Activated CD8-positive, alpha-beta memory T cell treated with anti-CD3 and anti-CD28 coated beads, Interleukin-2, amount 10 ng/mL, durations not matched to agents 7 days and 5 days (primary cell): ENCODE results near the gene ADAM12. TPM values are rescaled to one million over a fixed set of nuclear protein-coding genes. Genes with fewer than 3 reads are reported as not detected.
"Not testable (repeated sequence)": the region's sequence is repeated elsewhere in the genome, so short reads cannot be mapped to it uniquely, and the experiment has no call there.

ENCODE experiments used
- ATAC-seq: fragments of 150-1000 bp; cut with Tn5 transposase; one replicate; pipeline ENCODE4 v1.10.0; 2021; ENCODE audit warnings: moderate library complexity
- CTCF ChIA-PET: fragments of 350-600 bp; sonication (Branson Sonifier 250); formaldehyde crosslinking; loops from one replicate; lab custom pipeline; 2021; ENCODE audit warnings: antibody characterized with exemption; lab: Charles Lee
- DNase-seq: peaks from one replicate; pipeline ENCODE4 v3.0.0-alpha.2; 2020
- H3K27ac Mint-ChIP-seq: one replicate; pipeline ENCODE4 v1.8.0; 2021; ENCODE audit warnings: mild to moderate bottlenecking, mixed read lengths
- H3K27me3 Mint-ChIP-seq: one replicate; pipeline ENCODE4 v1.8.0; 2021; ENCODE audit warnings: mixed read lengths
- H3K36me3 Mint-ChIP-seq: one replicate; pipeline ENCODE4 v1.8.0; 2021; ENCODE audit warnings: mild to moderate bottlenecking, mixed read lengths
- H3K4me1 Mint-ChIP-seq: one replicate; pipeline ENCODE4 v1.8.0; 2021; ENCODE audit warnings: mixed read lengths
- H3K4me3 Mint-ChIP-seq: one replicate; pipeline ENCODE4 v1.8.0; 2021; ENCODE audit warnings: mild to moderate bottlenecking, moderate library complexity, mixed read lengths
- H3K9me3 Mint-ChIP-seq: one replicate; pipeline ENCODE4 v1.8.0; 2022; ENCODE audit warnings: low read depth, mixed read lengths
- total RNA-seq, 2 experiments: library from RNA; stranded (reverse); gene quantifications; one replicate each; pipeline ENCODE4 v1.2.3, GENCODE V29; 2021

The ADAM12 gene
- total RNA-seq, 2 experiments from 2014 or later, result 0.67 TPM; not detected in 1

DNA sequence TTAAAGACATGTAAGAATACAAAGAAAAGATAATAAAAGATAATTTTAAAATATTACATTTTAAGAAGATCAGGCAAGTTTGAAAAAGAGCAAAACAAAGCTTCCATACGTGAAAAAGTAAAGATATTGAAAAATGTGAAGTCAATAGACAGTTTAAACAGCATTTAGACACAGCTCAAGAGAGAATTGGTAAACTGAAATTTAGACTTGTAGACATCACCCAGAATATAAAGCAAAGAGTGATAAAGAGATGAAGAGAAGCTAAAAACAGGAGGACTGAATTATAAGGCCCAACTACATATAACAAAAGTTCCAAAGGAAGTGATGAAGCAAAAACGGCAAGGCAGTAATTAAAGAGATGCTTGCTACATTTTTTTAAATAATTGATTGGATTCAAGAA, 13.8 kb downstream of the ADAM12 start:
- H3K9me3 Mint-ChIP-seq, result peaks cover 4% of the 10 kb centered on the region
- H3K4me3 Mint-ChIP-seq, result no peak overlapping the region
- no peaks in the 10 kb centered on the region for H3K36me3 Mint-ChIP-seq
- no peaks in the 10 kb centered on the region for H3K4me1 Mint-ChIP-seq
- no peaks in the 10 kb centered on the region for H3K27me3 Mint-ChIP-seq
- CTCF ChIA-PET, result no interaction called here
- DNase-seq (no peak), ATAC-seq (no peak)
- no peak overlapping the region for H3K27ac Mint-ChIP-seq

DNA sequence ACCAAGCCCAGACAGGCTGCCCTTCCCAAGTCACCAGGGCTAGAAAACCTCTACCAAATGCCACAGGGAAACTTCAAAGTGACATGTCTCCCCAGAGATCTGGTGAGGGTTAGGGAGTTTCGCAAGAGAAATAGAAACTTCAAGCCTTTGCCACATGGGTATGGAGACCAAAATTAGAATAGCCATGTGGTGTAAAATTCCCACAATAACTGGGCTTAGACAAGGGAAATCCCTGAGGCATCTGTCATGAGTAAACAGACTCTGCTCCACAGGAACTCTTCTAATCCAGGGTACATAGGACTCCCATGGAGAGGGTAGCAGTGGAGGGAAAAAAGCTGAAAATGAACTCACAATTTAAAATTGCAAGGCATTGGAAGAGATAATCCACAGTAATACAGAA, 14.3 kb downstream of the ADAM12 start:
- CTCF ChIA-PET, result no interaction called here
- no peaks in the 10 kb centered on the region for H3K4me1 Mint-ChIP-seq

DNA sequence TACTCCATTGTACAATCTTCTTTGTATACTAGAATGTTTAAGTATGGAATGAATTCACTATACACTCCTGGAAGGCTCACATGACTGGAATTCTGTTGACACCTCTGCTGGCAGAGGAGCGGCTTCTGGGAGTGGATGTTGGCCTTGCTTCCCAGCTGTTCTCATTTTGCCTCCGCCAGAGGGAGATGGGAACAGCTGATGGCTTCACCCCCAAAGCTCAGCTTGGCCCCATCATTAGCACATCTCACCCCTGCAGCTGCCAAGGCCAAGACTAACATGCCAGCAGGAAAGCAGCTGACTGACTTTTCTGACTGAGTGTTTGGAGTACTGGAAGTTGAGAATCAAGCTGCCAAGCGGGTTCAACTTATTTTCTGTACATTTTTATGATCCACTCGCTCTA, 15.1 kb downstream of the ADAM12 start:
- ATAC-seq, result no peak
- CTCF ChIA-PET, result no interaction called here
- H3K27ac Mint-ChIP-seq, result no peak overlapping the region

More for the DNA sequence above, 14.3 kb downstream of the ADAM12 start:
- Mint-ChIP-seq H3K9me3 (peaks cover 4% of the 10 kb centered on the region), H3K4me3 (no peak overlapping the region), H3K27me3 (no peaks in the 10 kb centered on the region), H3K27ac (no peak overlapping the region), H3K36me3 (no peaks in the 10 kb centered on the region)
- DNase-seq (no peak), ATAC-seq (no peak)

DNA sequence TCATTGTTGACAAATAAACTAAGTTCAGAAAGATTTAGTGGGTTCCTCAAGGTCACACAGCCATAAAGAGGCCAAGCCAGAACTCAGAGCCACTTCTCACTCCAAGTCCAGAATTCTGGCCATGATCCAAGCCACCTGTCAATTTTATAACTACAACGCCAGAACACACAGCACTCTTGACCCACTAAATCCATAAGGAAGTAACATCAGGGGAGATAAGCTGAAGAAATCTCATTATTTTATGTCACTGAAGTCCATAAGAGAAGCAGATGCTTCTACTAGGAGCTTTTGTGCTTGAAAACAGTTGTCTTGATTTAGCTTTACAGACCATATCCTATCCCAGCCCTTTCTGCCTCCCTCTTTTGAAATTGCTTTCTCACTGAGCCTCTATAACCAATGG, 15.9 kb downstream of the ADAM12 start:
- no peak for DNase-seq
- H3K27me3 Mint-ChIP-seq, result no peaks in the 10 kb centered on the region
- no peak for ATAC-seq
- H3K27ac Mint-ChIP-seq, result no peak overlapping the region
- H3K4me1 Mint-ChIP-seq, result no peaks in the 10 kb centered on the region
- CTCF ChIA-PET, result no interaction called here
- H3K36me3 Mint-ChIP-seq, result no peaks in the 10 kb centered on the region
- peaks cover 4% of the 10 kb centered on the region for H3K9me3 Mint-ChIP-seq
- H3K4me3 Mint-ChIP-seq, result no peak overlapping the region

More for the DNA sequence above, 15.1 kb downstream of the ADAM12 start:
- Mint-ChIP-seq H3K4me3 (no peak overlapping the region), H3K9me3 (peaks cover 4% of the 10 kb centered on the region), H3K27me3 (no peaks in the 10 kb centered on the region), H3K36me3 (no peaks in the 10 kb centered on the region), H3K4me1 (no peaks in the 10 kb centered on the region)
- DNase-seq, result no peak

DNA sequence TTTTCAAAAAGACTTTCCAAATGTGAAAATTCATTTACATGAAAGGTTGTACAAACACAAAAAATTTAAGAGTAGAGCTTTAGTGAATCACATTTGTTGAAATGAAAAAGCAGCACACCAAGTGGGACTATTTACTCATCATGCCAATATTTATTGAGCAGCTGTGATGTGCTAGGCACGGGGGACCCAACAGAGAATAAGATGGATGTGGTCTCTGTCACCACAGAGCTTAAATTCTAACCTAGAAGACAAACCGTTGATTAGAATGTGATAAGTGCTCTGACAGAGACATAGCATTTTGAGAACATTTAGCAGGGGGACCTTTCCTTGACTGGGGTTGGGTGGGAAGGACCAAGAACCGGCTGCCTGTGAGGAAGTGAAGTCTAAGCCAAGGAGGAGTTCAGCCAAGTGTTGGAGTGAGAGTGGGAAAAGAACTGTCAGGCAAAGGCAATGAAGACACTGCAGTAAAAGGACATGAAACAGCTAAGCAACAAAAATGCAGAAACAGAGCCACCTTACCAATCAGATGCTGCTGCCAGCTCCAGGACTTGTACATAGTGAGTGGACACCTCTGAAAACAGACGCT, 19.1 kb downstream of the ADAM12 start:
- Mint-ChIP-seq H3K36me3 (no peaks in the 10 kb centered on the region), H3K9me3 (peaks cover 4% of the 10 kb centered on the region), H3K27me3 (no peaks in the 10 kb centered on the region), H3K4me1 (no peaks in the 10 kb centered on the region), H3K27ac (no peak overlapping the region), H3K4me3 (no peak overlapping the region)
- ATAC-seq (no peak), DNase-seq (no peak)
- CTCF ChIA-PET, result no interaction called here

DNA sequence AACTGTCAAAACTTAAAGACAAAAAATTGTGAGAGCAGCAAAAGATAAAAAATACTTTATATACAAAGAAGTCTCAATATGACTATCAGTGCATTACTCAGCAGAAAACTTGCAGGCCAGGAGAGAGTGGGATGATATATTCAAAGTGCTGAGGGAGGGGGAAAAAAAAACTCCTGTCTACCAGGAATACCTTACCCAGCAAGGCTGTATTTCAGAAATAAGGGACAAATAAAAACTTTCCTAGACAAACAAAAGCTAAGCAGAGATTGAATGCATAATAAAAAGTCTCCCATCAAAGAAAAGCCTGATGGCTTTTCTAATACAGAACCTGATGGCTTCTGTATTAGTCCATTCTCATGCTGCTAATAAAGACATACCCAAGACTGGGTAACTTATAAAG, 31.1 kb downstream of the ADAM12 start:
- Mint-ChIP-seq H3K27ac (no peak overlapping the region), H3K4me1 (no peaks in the 10 kb centered on the region), H3K9me3 (peaks cover 19% of the 10 kb centered on the region), H3K4me3 (no peak overlapping the region), H3K36me3 (no peaks in the 10 kb centered on the region), H3K27me3 (no peaks in the 10 kb centered on the region)
- CTCF ChIA-PET, result no interaction called here
- DNase-seq, result no peak
- ATAC-seq, result no peak

DNA sequence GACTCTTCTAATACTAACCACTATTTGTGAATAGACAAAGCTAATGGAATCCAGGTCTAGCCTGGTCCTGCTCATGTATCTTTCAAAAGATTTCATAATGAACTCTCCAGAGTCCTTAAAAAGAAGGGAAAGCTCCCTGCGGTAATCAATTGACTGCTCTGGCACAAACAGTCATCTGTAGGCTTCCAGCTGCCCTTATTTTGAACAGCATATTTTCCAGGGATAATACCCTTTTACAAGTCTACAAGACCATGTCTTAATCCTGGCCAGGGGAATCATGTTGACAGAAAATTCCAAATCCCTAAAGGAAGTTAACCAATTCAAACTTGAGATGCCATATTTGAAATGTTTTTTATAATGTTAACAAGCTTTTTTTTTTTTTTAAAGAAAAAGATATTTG, 34.6 kb downstream of the ADAM12 start:
- Mint-ChIP-seq H3K4me3 (no peak overlapping the region), H3K27ac (no peak overlapping the region), H3K9me3 (peaks cover 13% of the 10 kb centered on the region), H3K4me1 (no peaks in the 10 kb centered on the region), H3K36me3 (no peaks in the 10 kb centered on the region), H3K27me3 (no peaks in the 10 kb centered on the region)
- CTCF ChIA-PET, result no interaction called here
- ATAC-seq (no peak), DNase-seq (no peak)

DNA sequence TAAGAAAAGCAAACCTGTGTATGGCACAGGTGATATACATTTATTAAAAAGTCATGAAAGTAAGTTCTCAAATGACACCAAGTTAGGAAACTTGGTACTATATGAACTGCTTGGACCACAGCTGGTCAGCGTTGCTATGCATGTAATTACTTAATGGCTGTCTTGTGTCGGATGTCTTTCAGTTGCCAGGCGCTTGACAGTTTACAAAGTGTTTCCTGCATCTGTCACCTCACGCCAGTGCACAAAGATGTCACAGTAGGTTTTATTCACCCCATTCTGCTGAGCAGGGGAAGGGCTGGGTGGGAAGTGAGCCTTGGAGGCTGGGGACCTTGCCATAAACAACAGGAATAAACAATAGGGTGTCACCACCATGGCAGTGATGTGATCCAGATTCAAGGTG, 35.8 kb downstream of the ADAM12 start:
- H3K4me1 Mint-ChIP-seq, result no peaks in the 10 kb centered on the region
- no peaks in the 10 kb centered on the region for H3K36me3 Mint-ChIP-seq
- H3K27me3 Mint-ChIP-seq, result no peaks in the 10 kb centered on the region
- H3K9me3 Mint-ChIP-seq, result peaks cover 7% of the 10 kb centered on the region
- no peak overlapping the region for H3K27ac Mint-ChIP-seq
- ATAC-seq (no peak), DNase-seq (no peak)
- H3K4me3 Mint-ChIP-seq, result no peak overlapping the region
- CTCF ChIA-PET, result no interaction called here

DNA sequence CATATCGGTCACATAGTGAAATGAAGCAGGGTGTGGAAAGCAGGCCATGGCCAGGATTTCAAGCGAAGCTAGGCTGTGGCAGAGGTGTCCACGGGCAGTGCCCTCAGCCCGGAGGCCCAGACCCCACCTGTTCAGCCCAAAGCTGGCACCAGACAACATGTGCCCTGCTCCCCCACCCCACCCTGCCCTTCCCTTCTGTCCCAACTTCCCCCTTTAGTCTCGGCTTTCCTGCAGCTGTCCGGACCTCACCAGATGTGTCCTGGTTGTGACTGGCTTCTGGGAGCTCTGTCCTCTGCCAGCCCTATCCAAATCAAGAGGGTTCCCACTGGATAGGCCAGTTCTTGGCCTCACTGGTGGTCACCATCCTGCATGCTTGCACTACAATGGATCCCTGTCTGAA, 37.3 kb downstream of the ADAM12 start:
- no peaks in the 10 kb centered on the region for H3K27me3 Mint-ChIP-seq
- DNase-seq (no peak), ATAC-seq (no peak)
- H3K27ac Mint-ChIP-seq, result no peak overlapping the region
- H3K36me3 Mint-ChIP-seq, result no peaks in the 10 kb centered on the region
- CTCF ChIA-PET, result no interaction called here
- H3K9me3 Mint-ChIP-seq, result peaks cover 4% of the 10 kb centered on the region
- no peaks in the 10 kb centered on the region for H3K4me1 Mint-ChIP-seq
- H3K4me3 Mint-ChIP-seq, result no peak overlapping the region

DNA sequence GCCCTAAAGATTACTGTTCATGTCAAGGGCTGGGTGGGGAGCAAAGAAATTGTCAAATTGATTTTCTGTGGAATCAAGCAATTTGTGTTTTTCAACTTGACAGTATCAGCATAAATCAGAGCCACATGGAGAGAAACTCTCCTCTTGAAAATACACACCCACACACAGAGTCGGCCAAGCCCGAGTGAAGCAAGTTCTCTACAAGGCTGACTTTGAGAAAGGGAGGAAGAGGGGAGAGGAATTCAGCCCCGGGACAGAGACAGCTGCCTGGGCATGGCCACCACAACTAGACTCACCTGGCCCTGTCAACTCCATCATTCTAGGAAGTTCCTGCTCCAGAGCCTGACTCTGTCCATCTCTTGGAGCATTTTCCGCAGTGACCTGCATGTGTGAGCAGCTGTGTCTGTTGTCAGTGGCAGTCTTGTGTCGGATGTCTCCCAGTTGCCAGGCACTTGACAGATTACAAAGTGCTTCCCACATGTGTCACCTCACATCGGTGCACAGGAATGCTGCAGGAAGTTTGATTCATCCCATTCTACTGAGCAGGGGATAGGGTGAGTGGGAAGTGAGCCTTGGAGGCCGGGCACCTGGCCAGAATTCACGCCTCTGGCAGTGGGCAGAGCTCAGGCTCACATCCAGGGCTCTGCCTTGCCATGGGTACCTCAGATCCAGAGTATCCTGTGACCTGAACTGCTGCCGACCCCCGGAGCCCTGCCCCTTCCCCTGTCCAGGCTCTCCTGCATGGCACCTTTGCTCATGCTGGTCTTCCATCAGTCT, 37.9 kb downstream of the ADAM12 start:
- Mint-ChIP-seq H3K36me3 (no peaks in the 10 kb centered on the region), H3K9me3 (peaks cover 2% of the 10 kb centered on the region), H3K27ac (no peak overlapping the region), H3K4me3 (no peak overlapping the region), H3K27me3 (no peaks in the 10 kb centered on the region), H3K4me1 (no peaks in the 10 kb centered on the region)
- ATAC-seq (no peak), DNase-seq (no peak)
- CTCF ChIA-PET, result no interaction called here

DNA sequence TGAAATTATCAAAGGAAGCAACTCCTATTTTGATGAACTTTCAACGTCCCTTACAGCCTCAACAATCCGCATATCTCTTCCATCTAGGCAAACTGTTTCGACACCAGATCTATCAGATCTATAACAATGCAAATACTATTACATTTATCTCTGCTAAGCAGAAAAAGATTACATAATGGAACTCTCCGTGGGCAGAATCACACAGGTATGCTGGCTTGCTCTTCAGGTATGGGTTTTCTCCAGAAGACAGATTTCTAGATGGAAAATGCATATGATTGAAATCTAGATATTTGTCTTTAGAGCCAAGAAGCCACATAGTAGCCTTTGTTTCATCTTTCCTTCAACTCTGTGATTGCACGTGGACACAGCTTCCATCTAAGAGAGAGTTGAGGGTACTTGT, 38.6 kb downstream of the ADAM12 start:
- H3K9me3 Mint-ChIP-seq, result peaks cover 2% of the 10 kb centered on the region
- CTCF ChIA-PET, result no interaction called here
- H3K27ac Mint-ChIP-seq, result no peak overlapping the region
- H3K36me3 Mint-ChIP-seq, result no peaks in the 10 kb centered on the region
- ATAC-seq (no peak), DNase-seq (no peak)
- no peaks in the 10 kb centered on the region for H3K4me1 Mint-ChIP-seq
- H3K27me3 Mint-ChIP-seq, result no peaks in the 10 kb centered on the region
- H3K4me3 Mint-ChIP-seq, result no peak overlapping the region

DNA sequence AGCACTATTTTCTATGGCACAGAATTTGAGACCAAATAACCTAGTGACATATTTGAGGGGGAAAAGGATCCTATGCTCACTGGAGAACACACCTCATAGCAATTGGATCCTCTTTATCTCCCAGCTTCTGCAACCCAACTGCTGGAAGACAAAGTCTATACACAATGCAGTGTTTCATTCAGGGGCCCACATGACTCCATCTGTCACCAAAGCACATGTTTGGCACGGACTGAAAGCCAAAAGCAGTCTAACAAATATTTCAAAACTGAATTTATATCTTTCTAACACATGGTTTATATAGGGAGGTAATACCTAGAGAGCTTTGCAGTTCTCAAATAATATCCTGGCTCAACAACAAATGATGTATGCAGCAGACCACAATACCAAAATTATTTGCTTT, 39.2 kb downstream of the ADAM12 start:
- no peaks in the 10 kb centered on the region for H3K36me3 Mint-ChIP-seq
- H3K27me3 Mint-ChIP-seq, result no peaks in the 10 kb centered on the region
- no peaks in the 10 kb centered on the region for H3K9me3 Mint-ChIP-seq
- H3K4me1 Mint-ChIP-seq, result no peaks in the 10 kb centered on the region
- CTCF ChIA-PET, result no interaction called here
- H3K27ac Mint-ChIP-seq, result no peak overlapping the region
- ATAC-seq (no peak), DNase-seq (no peak)
- no peak overlapping the region for H3K4me3 Mint-ChIP-seq

DNA sequence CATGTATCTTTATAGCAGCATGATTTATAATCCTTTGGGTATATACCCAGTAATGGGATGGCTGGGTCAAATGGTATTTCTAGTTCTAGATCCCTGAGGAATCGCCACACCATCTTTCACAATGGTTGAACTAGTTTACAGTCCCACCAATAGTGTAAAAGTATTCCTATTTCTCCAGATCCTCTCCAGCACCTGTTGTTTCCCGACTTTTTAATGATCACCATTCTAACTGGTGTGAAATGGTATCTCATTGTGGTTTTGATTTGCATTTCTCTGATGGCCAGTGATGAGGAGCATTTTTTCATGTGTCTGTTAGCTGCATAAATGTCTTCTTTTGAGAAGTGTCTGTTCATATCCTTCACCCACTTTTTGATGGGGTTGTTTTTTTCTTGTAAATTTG, 44.8 kb downstream of the ADAM12 start:
- H3K4me1 Mint-ChIP-seq, DNase-seq, H3K27ac Mint-ChIP-seq, ATAC-seq, H3K36me3 Mint-ChIP-seq, CTCF ChIA-PET, H3K27me3 Mint-ChIP-seq, H3K9me3 Mint-ChIP-seq, H3K4me3 Mint-ChIP-seq: not testable (repeated sequence)

DNA sequence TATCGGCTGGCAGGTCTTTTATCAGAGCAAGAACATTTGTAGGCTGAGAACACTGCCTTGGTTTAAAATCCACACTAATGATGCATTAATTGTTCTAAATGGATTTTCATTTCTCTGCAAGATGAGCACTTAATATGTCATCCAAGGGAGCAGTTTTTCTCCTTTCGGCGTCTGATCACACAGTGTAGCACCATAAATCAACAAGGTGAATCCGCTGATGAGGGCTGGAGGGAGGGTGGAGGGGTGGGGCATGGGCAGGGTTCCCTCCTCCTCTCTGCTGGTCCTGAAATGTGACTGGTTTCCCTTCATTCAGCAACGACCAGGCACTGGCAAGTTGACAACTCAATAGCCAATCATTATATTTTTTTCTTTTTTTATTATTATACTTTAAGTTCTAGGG, 45.6 kb downstream of the ADAM12 start:
- no peaks in the 10 kb centered on the region for H3K36me3 Mint-ChIP-seq
- no peaks in the 10 kb centered on the region for H3K27me3 Mint-ChIP-seq
- no peak overlapping the region for H3K4me3 Mint-ChIP-seq
- DNase-seq (no peak), ATAC-seq (no peak)
- H3K27ac Mint-ChIP-seq, result no peak overlapping the region
- no peaks in the 10 kb centered on the region for H3K4me1 Mint-ChIP-seq
- CTCF ChIA-PET, result no interaction called here
- no peaks in the 10 kb centered on the region for H3K9me3 Mint-ChIP-seq
